Neural cell (in vitro differentiated cells): Measurements from ENCODE around the gene USP3. TPM values are rescaled to one million over a fixed set of nuclear protein-coding genes. Genes with fewer than 3 reads are reported as not detected.

ENCODE experiments used
- H2AFZ ChIP-seq: fragments of 200-600, 300-800 bp; sonication (generic), shearing (Covaris generic); 2 replicates; pipeline ENCODE4 v1.6.0; 2014; ENCODE audit warnings: low read depth, mild to moderate bottlenecking, antibody characterized with exemption, low read length, moderate library complexity
- H3F3A ChIP-seq: fragments of 200-600 bp; shearing (Covaris generic); 2 replicates; pipeline ENCODE4 v1.6.1; 2016; ENCODE audit warnings: mild to moderate bottlenecking, moderate library complexity, mixed read lengths, antibody characterized with exemption, low read length; ENCODE audit not compliant: insufficient read depth, poor library complexity, severe bottlenecking
- H3K27ac ChIP-seq: fragments of 200-600, 300-800 bp; sonication (generic), shearing (Covaris generic); 2 replicates; pipeline ENCODE4 v1.5.1; 2014; ENCODE audit warnings: mild to moderate bottlenecking, low read length, moderate library complexity
- H3K27me3 ChIP-seq: fragments of 300-800, 200-600 bp; sonication (generic), shearing (Covaris generic); 2 replicates; pipeline ENCODE4 v1.6.0; 2014; ENCODE audit warnings: mild to moderate bottlenecking, low read depth, low read length, moderate library complexity; ENCODE audit not compliant: insufficient read depth
- H3K36me3 ChIP-seq: fragments of 300-800, 200-600 bp; sonication (generic), shearing (Covaris generic); 2 replicates; pipeline ENCODE4 v1.5.1; 2014; ENCODE audit warnings: mild to moderate bottlenecking, antibody characterized with exemption, low read length, moderate library complexity; ENCODE audit not compliant: insufficient read depth
- H3K4me2 ChIP-seq: fragments of 300-800, 200-600 bp; sonication (generic), shearing (Covaris generic); 2 replicates; pipeline ENCODE4 v1.6.0; 2014; ENCODE audit warnings: mild to moderate bottlenecking, low read length
- H3K4me3 ChIP-seq: fragments of 300-800, 200-600 bp; sonication (generic), shearing (Covaris generic); 2 replicates; pipeline ENCODE4 v1.5.1; 2014; ENCODE audit warnings: mild to moderate bottlenecking, low read length, moderate library complexity
- H3K79me2 ChIP-seq: fragments of 200-600 bp; shearing (Covaris generic); replicated peaks from 2 replicates; pipeline ENCODE4 v1.6.0; 2014; ENCODE audit warnings: mild to moderate bottlenecking, low read length, moderate library complexity; ENCODE audit not compliant: insufficient read depth
- H3K9ac ChIP-seq: fragments of 300-800, 200-600 bp; sonication (generic), shearing (Covaris generic); 2 replicates; pipeline ENCODE4 v1.6.1; 2016; ENCODE audit warnings: mild to moderate bottlenecking, low read length, mixed read lengths
- H3K9me2 ChIP-seq: fragments of 200-600 bp; shearing (Covaris generic); 2 replicates; pipeline ENCODE4 v1.6.1; 2016; ENCODE audit warnings: mild to moderate bottlenecking, low read length, mixed read lengths; ENCODE audit not compliant: insufficient read depth
- H3K9me3 ChIP-seq: fragments of 200-600, 300-800 bp; sonication (generic), shearing (Covaris generic); 2 replicates; pipeline ENCODE4 v1.6.1; 2016; ENCODE audit warnings: mild to moderate bottlenecking, mixed run types, low read length, moderate library complexity, mixed read lengths
- H4K20me1 ChIP-seq: fragments of 200-600 bp; shearing (Covaris generic); 2 replicates; pipeline ENCODE4 v1.6.1; 2016; ENCODE audit warnings: mild to moderate bottlenecking, mixed run types; ENCODE audit not compliant: insufficient read depth
- EP300 ChIP-seq: fragments of 450-650 bp; conservative IDR thresholded peaks from 2 replicates; pipeline ENCODE4 v1.6.1; 2014; ENCODE audit warnings: antibody characterized with exemption, mild to moderate bottlenecking, moderate library complexity; ENCODE audit not compliant: poor library complexity, severe bottlenecking
- EZH2 ChIP-seq: fragments of 200-600, 300-800 bp; shearing (Covaris generic), sonication (generic); IDR thresholded peaks from 2 replicates; pipeline ENCODE4 v1.6.1; 2014; ENCODE audit warnings: antibody characterized with exemption, low read length, borderline replicate concordance, mild to moderate bottlenecking; ENCODE audit not compliant: insufficient read depth, poor library complexity, severe bottlenecking
- MXI1 ChIP-seq: fragments of 450-650 bp; conservative IDR thresholded peaks from 2 replicates; pipeline ENCODE4 v1.6.1; 2014; ENCODE audit warnings: antibody characterized with exemption, mild to moderate bottlenecking; ENCODE audit not compliant: poor library complexity, severe bottlenecking
- POLR2AphosphoS5 ChIP-seq: IDR thresholded peaks from 2 replicates; pipeline ENCODE4 v1.6.1; 2012
- RAD21 ChIP-seq: fragments of 450-650 bp; conservative IDR thresholded peaks from 2 replicates; pipeline ENCODE4 v1.6.1; 2014; ENCODE audit warnings: antibody characterized with exemption, mild to moderate bottlenecking, moderate library complexity
- SMC3 ChIP-seq: fragments of 450-650 bp; conservative IDR thresholded peaks from 2 replicates; pipeline ENCODE4 v1.6.1; 2014; ENCODE audit warnings: antibody characterized with exemption, mild to moderate bottlenecking, moderate library complexity; ENCODE audit not compliant: poor library complexity
- TAF1 ChIP-seq: IDR thresholded peaks from 2 replicates; pipeline ENCODE4 v1.6.1; 2012; ENCODE audit warnings: low read depth
- polyA plus RNA-seq: library from polyadenylated mRNA; depleted of rRNA; stranded (reverse); fragments of >200 nt; gene quantifications from 2 replicates; pipeline ENCODE4 v1.2.3, GENCODE V29; 2014
- TF ChIP-seq, protein P1 (sequence below): fragments of 450-650 bp; IDR thresholded peaks from 2 replicates; pipeline ENCODE4 v1.5.1; 2014; ENCODE audit warnings: antibody characterized with exemption, mild to moderate bottlenecking, moderate library complexity; ENCODE audit not compliant: poor library complexity, severe bottlenecking
- TF ChIP-seq, protein P2 (sequence below): IDR thresholded peaks from 2 replicates; pipeline ENCODE4 v1.6.1; 2012; ENCODE audit warnings: borderline replicate concordance

The USP3 gene
- polyA plus RNA-seq, 1 donor from 2014 or later = 68.0 TPM

DNA sequence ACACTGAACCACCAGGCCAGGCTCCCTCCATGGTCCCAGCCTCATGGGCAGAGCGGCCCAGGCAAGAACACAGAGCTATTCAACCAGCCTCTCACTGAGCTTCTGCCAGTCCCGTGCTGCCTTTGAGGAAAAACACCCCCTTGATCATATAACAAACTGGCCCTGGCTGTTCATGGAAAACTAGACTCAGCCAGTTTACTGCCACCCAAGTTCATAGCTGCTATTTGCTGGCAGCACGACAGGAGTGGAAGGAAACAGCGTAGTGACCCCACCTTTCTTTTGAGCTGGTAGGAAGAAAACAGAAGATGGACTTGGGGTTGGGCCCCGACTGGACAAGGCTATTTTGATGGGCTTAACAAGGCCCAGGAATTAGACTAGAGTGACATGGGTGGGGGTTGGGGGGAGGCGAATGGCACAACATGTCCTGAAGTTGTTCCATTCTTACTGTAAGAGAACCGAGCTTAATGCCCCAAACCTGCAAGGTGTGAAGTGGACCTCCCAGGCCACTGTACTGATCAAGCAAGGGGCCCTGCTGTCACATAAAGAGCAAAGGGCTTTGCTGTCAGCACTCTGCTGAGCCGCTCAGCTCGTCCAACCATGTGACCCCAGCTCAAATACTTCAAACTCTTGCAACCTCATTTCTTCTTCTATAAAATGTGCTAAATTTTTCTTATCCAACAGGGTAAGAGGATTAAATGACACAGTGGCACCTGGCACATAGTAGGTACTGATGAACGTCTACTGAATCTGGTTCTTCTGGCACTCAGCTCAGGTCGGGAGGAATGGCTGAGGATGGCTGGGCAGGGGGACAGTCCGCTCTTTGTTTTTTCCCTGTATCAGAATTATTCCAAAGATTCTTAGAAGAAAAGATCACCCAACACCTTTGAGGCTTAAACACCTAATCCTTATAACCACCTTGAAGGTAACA, 94.3 kb downstream of the USP3 start:
- no peak overlapping the region for H3K9ac ChIP-seq
- no peak overlapping the region for H3K4me2 ChIP-seq
- no peaks in the 10 kb centered on the region for H3K9me2 ChIP-seq
- no peak overlapping the region for H3K4me3 ChIP-seq
- H2AFZ ChIP-seq = no peak overlapping the region
- no peaks in the 10 kb centered on the region for H3K9me3 ChIP-seq
- TF ChIP-seq RAD21 (no peak), EP300 (no peak), EZH2 (no peak), TAF1 (no peak), MXI1 (no peak), POLR2AphosphoS5 (no peak), SMC3 (no peak)
- TF ChIP-seq, protein P1, sequence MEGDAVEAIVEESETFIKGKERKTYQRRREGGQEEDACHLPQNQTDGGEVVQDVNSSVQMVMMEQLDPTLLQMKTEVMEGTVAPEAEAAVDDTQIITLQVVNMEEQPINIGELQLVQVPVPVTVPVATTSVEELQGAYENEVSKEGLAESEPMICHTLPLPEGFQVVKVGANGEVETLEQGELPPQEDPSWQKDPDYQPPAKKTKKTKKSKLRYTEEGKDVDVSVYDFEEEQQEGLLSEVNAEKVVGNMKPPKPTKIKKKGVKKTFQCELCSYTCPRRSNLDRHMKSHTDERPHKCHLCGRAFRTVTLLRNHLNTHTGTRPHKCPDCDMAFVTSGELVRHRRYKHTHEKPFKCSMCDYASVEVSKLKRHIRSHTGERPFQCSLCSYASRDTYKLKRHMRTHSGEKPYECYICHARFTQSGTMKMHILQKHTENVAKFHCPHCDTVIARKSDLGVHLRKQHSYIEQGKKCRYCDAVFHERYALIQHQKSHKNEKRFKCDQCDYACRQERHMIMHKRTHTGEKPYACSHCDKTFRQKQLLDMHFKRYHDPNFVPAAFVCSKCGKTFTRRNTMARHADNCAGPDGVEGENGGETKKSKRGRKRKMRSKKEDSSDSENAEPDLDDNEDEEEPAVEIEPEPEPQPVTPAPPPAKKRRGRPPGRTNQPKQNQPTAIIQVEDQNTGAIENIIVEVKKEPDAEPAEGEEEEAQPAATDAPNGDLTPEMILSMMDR = no peak
- TF ChIP-seq, protein P2, sequence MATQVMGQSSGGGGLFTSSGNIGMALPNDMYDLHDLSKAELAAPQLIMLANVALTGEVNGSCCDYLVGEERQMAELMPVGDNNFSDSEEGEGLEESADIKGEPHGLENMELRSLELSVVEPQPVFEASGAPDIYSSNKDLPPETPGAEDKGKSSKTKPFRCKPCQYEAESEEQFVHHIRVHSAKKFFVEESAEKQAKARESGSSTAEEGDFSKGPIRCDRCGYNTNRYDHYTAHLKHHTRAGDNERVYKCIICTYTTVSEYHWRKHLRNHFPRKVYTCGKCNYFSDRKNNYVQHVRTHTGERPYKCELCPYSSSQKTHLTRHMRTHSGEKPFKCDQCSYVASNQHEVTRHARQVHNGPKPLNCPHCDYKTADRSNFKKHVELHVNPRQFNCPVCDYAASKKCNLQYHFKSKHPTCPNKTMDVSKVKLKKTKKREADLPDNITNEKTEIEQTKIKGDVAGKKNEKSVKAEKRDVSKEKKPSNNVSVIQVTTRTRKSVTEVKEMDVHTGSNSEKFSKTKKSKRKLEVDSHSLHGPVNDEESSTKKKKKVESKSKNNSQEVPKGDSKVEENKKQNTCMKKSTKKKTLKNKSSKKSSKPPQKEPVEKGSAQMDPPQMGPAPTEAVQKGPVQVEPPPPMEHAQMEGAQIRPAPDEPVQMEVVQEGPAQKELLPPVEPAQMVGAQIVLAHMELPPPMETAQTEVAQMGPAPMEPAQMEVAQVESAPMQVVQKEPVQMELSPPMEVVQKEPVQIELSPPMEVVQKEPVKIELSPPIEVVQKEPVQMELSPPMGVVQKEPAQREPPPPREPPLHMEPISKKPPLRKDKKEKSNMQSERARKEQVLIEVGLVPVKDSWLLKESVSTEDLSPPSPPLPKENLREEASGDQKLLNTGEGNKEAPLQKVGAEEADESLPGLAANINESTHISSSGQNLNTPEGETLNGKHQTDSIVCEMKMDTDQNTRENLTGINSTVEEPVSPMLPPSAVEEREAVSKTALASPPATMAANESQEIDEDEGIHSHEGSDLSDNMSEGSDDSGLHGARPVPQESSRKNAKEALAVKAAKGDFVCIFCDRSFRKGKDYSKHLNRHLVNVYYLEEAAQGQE = no peak
- no peaks in the 10 kb centered on the region for H3K27me3 ChIP-seq
- H4K20me1 ChIP-seq = no peaks in the 10 kb centered on the region
- H3F3A ChIP-seq = no peaks in the 10 kb centered on the region
- H3K79me2 ChIP-seq = no peaks in the 10 kb centered on the region
- no peaks in the 10 kb centered on the region for H3K36me3 ChIP-seq
- no peak overlapping the region for H3K27ac ChIP-seq

DNA sequence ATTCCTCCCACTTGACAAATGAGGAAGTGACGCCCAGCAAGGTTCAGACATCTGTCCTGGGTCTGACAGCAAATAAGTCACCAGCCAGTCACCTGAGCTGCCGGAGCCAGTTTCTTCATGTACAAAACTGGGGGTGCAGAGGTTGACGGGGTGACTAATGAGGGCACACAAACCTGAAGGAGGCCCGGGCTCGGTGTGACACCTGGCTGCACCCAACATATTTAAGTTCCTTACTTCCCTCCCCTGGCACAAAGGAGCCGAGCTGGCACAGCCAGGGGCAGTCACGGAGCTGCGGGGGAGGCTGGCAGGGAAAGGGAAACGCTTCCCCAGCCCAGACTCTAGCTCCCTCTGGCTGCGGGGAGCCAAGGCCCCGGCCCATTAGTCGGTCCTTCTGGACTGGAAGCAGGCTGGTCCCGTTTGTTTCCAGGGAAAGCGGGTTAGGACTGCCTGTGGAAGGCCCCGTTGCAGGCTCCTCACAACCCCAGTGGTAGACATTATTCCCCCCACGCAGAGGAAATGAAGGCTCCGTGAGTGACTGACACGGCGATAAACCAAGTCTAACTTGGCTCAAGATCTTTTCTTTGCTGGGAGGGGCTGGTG, 95.1 kb downstream of the USP3 start:
- Histone ChIP-seq H4K20me1 (no peaks in the 10 kb centered on the region), H3K79me2 (no peaks in the 10 kb centered on the region), H3K4me3 (peak overlapping the region; percentile 70), H3K9ac (no peak overlapping the region), H3K36me3 (no peaks in the 10 kb centered on the region), H3K9me2 (no peaks in the 10 kb centered on the region), H3K9me3 (no peaks in the 10 kb centered on the region), H3K27me3 (no peaks in the 10 kb centered on the region), H2AFZ (no peak overlapping the region), H3K27ac (no peak overlapping the region), H3K4me2 (no peak overlapping the region), H3F3A (no peaks in the 10 kb centered on the region)
- TF ChIP-seq EP300 (no peak), POLR2AphosphoS5 (no peak), SMC3 (no peak), EZH2 (no peak), MXI1 (no peak), RAD21 (no peak), TAF1 (no peak)
- TF ChIP-seq, protein P2 = no peak
- TF ChIP-seq, protein P1 = no peak
